ENCODE data around the gene ADAMTS14.

The ADAMTS14 gene

DNA sequence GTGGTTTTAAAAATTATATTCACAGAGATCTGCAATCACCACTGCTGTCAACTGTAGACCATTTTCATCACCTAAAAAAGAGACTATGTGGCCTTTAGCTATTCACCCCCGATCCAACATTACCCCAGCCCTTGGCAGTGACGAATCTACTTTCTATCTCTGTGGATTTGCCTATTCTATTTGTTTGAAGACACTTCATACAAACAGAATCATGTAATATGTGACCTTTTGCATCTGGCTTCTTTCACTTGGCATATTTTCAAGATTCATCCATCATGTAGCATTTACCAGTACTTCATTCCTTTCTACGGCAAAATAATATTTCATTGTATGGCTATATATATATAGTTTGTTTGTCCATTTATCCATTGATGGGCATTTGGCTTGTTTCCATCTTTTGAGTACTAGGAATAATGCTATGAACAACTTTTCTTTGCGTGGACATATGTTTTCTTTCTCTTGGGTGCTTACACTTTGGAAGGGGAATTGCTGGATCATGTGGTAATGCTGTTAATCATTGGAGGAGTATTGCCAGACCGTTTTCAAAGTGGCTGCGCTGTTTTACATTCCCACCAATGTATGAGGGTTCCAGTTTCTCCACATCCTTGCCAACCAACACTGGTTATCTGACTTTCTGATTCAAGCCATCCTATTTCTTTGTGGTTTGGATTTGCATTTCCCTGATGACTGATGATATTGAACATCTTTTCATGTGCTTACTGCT, 22.3 kb downstream of the ADAMTS14 start:
- no peak for DNase-seq

GRCh38 chr10:70695241-70696030, 23.1 kb downstream of the ADAMTS14 start:
- no peak for DNase-seq

DNA sequence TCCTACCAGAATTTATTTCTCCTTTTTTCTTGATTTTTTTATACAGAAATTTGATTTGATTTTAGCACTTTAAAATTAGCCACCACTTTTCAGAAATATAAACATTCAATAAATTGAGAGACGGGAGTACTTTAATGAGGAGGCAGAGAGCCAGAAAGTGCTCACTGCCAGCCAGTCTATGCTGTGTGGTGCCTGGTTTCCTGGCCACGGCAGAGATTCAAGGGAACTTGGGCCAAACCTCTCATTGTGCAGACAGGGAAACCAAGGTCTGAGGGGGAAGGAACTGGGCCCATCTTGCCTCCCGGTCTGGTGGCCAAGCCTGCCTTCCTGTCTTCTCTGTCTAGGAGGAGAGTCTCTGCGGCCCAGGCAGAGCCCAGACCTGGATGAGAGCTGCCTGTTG, 25.9 kb downstream of the ADAMTS14 start:
- no peak for DNase-seq

DNA sequence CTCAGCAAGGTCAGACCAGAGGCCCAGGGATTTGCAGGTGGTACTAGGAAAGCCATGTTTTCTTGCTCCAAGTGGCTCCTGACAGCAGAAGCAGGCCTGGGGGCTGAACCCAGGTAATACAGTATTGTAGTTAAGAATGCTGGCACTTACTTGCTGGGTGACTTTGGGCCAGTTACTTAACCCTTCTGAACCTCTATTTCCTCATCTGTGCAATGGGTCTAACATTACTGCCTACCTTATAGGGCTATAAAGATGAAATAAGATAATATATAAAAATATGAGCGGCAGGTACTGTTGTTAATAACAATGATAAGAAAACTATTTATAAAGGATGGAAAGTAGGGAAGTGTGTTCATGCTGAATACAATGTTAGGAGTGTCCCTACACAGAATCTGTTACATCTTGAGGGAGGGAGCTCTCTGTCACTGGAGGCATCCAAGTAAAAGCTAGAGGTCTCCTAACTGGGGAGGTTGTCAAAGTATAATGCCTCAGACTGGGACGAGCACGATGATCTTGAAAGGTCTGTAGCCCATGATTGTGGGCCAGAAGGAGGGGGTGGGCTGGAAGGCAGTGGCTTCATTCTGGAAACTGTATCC, 26.9 kb downstream of the ADAMTS14 start:
- no peak for DNase-seq

DNA sequence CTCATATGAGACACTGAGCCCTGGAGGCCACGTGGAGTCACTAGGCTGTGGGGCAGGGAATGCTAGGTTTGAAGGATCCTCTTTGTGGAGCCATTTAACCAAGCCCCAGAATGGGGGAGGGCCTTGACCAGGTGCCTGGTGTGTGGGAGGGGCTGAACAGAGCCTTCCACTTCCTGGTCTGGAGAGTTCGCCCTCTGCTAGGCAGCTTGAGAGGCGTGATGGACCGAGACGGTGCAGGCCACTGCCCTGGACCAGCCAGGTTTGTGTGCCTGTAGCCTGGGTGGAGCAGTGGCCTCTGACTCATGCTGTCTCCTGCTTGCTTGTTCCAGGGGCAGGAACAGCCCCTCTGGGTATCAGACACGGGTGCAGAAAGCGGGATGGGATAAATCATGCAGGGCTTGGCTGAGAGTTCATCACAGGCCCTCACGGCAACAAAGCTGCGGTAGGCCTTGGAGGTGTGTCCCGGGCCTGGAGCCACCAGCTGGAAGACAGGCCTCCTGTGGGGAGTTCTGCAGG, 27.4 kb downstream of the ADAMTS14 start:
- no peak for DNase-seq

GRCh38 chr10:70702190-70702763, 30.0 kb downstream of the ADAMTS14 start:
- no peak for DNase-seq

DNA sequence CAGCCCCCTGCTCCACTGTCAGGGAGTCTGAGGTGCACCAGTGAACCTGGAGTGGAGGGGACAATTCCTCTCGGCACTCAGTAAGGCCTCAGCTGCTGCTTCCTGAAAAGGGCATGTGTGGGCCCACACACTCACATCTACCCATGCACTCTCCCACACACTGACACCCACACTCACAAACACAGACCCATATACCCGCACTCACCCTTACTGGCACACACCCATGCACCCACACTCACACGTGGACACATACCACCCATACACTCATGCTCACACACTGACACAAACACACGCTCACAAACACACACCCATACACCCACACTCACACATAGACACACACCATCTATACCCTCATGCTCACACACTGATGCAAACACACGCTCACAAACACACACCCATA, 31.9 kb downstream of the ADAMTS14 start:
- no peak for DNase-seq

DNA sequence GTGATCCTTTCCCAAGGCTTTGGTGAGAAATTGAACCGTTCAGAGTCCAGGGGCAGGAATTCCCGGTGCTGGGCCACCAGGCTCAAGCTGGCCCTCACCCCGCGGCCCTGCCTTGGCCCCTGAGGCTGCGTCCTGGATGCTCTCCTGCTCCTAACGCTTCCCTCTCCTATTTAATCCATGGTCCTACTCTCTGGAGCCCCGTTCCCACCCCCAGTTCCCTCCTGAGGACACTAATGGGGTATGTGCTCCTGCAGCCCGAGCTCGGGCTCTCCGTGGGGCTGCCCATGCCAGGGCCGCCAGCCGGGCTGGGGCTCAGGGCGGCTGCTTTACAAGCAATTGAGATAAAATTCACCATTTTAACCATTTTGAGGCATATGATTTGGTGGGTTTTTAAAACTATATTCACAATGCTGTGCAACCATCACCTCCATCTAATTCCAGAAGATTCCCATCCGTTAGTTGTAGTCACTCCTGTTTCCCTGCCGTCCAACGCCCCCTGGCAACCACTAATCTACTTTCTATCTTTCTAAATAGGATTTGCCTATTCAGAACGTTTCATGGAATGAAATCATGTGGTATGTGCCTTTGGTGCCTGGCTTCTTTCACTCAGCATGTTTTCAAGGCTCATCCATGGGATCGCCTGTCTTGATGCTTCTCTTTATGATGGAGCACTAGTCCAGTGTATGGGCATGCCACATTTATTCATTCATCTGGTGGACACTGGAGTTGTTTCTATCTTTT, 33.0 kb downstream of the ADAMTS14 start:
- no peak for DNase-seq

GRCh38 chr10:70711177-70711576, 38.9 kb downstream of the ADAMTS14 start:
- DNase-seq, result no peak

- no peak for DNase-seq
These were observed 39.6 kb downstream of the ADAMTS14 start for GRCh38 chr10:70711911-70712310.

DNA sequence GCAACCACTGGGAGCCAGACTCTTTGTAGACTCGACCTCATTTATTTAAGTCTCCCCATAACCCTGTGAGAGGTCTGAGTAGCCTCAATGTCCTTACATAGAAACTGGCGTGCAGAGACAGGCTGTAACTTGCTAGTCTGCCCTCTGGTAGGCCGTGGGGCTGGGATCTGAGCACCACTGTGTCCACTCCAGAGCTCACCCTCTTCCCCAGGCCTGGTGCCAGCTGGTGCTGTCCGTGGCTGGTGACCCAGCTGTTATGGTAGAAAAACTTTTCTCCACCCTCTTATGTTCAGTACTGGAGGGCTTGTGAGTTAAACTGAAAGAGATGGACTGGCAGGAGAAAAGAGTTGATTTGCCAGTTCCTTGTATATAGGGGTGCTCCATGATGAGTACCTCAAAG, 41.9 kb downstream of the ADAMTS14 start:
- no peak for DNase-seq

GRCh38 chr10:70714951-70715350, 42.6 kb downstream of the ADAMTS14 start:
- DNase-seq, result no peak

- no peak for DNase-seq
These were observed 43.8 kb downstream of the ADAMTS14 start for GRCh38 chr10:70715853-70716795.

DNA sequence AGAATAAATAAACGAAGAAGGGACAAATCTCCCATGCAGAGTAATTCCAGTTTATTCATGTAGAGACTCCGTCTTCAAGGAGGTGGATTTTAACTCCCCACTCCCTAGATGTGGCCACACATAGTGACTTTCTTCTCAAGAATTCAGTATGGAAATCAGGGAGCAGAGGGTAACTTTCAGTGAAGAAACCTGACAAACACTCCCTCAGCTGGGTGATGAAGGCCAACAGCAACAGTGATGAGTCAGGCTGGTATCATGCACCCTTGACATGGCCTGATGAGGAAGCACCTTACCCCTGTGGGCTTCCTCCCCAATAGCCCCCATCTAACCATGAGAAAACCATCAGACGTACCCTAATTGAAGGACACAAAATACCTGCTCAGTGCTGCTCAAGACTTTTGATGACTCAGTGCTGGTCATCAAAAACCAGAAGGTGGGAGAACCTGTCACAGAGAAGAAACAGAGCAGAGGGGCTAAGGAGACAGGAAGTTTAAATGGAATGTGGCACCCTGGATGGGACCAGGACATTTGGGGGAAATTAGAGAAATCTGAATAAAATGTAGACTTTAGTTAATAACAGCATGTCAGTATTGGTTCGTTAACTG, 50.6 kb downstream of the ADAMTS14 start:
- no peak for DNase-seq

DNA sequence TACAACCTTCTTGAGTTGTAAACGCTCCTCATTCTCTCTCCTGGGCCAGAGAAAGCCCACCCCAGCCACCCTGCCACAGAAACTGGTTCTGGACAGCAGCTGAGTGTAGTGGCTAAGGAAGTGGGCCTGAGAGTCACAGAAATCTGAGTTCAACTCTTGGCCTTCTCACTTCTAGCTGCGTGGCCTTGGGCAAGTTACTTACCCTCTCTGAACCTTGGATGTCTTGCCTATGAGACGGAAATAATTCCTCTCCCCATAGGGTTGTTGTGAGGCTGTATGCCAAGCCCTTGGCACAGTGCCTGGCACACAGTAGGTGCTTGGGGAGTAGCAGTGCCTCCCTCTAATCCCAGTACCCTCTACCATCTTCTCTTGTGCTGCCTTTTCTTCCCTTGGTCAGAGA, 51.5 kb downstream of the ADAMTS14 start:
- no peak for DNase-seq

- no peak for DNase-seq
These were observed 54.7 kb downstream of the ADAMTS14 start for GRCh38 chr10:70726909-70727495.

GRCh38 chr10:70728328-70728727, 56.0 kb downstream of the ADAMTS14 start:
- no peak for DNase-seq

DNA sequence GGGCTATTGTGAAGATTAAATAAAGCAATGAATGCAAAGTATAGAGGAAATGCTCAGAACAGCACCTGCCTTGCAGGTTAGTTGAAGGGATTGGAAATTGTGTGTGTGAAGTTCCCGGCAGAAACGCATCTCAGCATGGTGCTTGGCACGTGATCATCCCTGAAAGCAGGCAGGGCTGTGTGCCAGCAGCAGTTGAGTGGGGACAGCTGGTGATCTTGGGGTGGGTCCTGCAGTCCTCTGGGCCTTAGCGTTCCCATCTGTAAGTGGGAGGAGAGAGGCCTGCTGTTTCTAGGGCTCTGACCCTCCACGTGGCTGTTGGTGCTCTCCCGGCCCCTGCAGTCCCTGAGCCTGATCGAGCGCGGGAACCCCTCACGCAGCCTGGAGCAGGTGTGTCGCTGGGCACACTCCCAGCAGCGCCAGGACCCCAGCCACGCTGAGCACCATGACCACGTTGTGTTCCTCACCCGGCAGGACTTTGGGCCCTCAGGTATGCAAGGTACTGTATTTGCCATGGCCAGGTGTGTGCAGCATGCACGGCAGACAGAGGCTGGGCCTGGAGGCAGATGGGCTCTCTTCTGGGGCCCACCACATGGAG, 57.6 kb downstream of the ADAMTS14 start:
- DNase-seq, result peak; percentile 46

- no peak for DNase-seq
These were observed 58.6 kb downstream of the ADAMTS14 start for GRCh38 chr10:70730955-70731354.

- DNase-seq, result no peak
These were observed 60.3 kb downstream of the ADAMTS14 start for GRCh38 chr10:70732569-70732968.
